GM12878 (cell line): Measurements from ENCODE around the gene NBPF3. TPM values are rescaled to one million over a fixed set of nuclear protein-coding genes. Genes with fewer than 3 reads are reported as not detected.

Source experiments
- ATAC-seq: fragments of 200-7000 bp; cut with Tn5 transposase; 3 replicates; pipeline ENCODE4 v1.9.1; 2020; ENCODE audit warnings: mild to moderate bottlenecking, moderate library complexity
- BruUV-seq: library from RNA; stranded (reverse); fragments of 400-500 nt; replicated peaks from 2 replicates; lab custom pipeline; 2021; lab: Mats Ljungman, UMichigan
- CTCF ChIA-PET: fragments of 300-600 bp; sonication (Branson Sonifier 250); formaldehyde crosslinking; extraction: SDS; loops from one replicate; lab custom pipeline; 2021; ENCODE audit warnings: inconsistent platforms; lab: Yijun Ruan, JAX
- POLR2A ChIA-PET: fragments of 350-600 bp; formaldehyde crosslinking; extraction: SDS; loops from one replicate; lab custom pipeline; 2021; ENCODE audit warnings: inconsistent platforms; lab: Charles Lee
- RAD21 ChIA-PET: fragments of 300-600 bp; sonication (Branson Sonifier 250); formaldehyde crosslinking; loops from one replicate; lab custom pipeline; 2023; ENCODE audit warnings: antibody characterized with exemption; ENCODE audit not compliant: unreplicated experiment; lab: Charles Lee
- SMC1A ChIA-PET: fragments of 300-600 bp; sonication (Branson Sonifier 250); formaldehyde crosslinking; loops from one replicate; lab custom pipeline; 2023; ENCODE audit not compliant: unreplicated experiment, uncharacterized antibody; lab: Charles Lee
- DNase-seq: peaks from one replicate; pipeline ENCODE4 v3.0.0-alpha.2; 2011; ENCODE audit warnings: low read depth, low spot score
- FAIRE-seq: peaks from 3 replicates; lab custom pipeline; 2011; peaks lifted over from hg19 to GRCh38; lab: Jason Lieb, UNC
- H2AFZ ChIP-seq: 2 replicates; pipeline ENCODE4 v1.6.0; 2011; ENCODE audit warnings: low read depth, low read length, control low read depth; ENCODE audit not compliant: control insufficient read depth
- H3K27ac ChIP-seq: 2 replicates; pipeline ENCODE4 v1.5.1; 2011; ENCODE audit warnings: control low read depth; ENCODE audit not compliant: control insufficient read depth, insufficient read depth
- H3K27me3 ChIP-seq, 2 experiments: replicated peaks in 1 of 2; 2 replicates each; pipeline versions ENCODE4 v1.6.0 to v1.6.1; 2011; ENCODE audit warnings: low read length in 1 of 2; ENCODE audit not compliant: control insufficient read depth in 2 of 2, insufficient read depth in 2 of 2
- H3K36me3 ChIP-seq, 2 experiments: 2 replicates each; pipeline ENCODE4 v1.5.1; 2011; ENCODE audit warnings: low read length in 1 of 2; ENCODE audit not compliant: control insufficient read depth in 2 of 2, insufficient read depth in 2 of 2
- H3K4me1 ChIP-seq: 2 replicates; pipeline ENCODE4 v1.6.1; 2011; ENCODE audit warnings: mild to moderate bottlenecking, low read length, moderate library complexity, mixed read lengths; ENCODE audit not compliant: control insufficient read depth, insufficient read depth
- H3K4me2 ChIP-seq: 2 replicates; pipeline ENCODE4 v1.6.0; 2011; ENCODE audit warnings: control low read depth; ENCODE audit not compliant: control insufficient read depth, insufficient read depth
- H3K4me3 ChIP-seq: fragments of 200-600 bp; sonication (generic); 2 replicates; pipeline ENCODE4 v1.5.1; 2016
- H3K79me2 ChIP-seq: 2 replicates; pipeline ENCODE4 v1.6.0; 2011; ENCODE audit warnings: low read length; ENCODE audit not compliant: control insufficient read depth, insufficient read depth
- H3K9ac ChIP-seq: 2 replicates; pipeline ENCODE4 v1.8.0; 2011; ENCODE audit warnings: low read length, control low read depth, mixed read lengths; ENCODE audit not compliant: control insufficient read depth, insufficient read depth
- H3K9me3 ChIP-seq: replicated peaks from 3 replicates; pipeline ENCODE4 v1.5.1; 2011; ENCODE audit warnings: mild to moderate bottlenecking, low read length; ENCODE audit not compliant: control insufficient read depth, insufficient read depth
- H4K20me1 ChIP-seq: 2 replicates; pipeline ENCODE4 v1.6.0; 2011; ENCODE audit not compliant: control insufficient read depth, insufficient read depth
- CBFB ChIP-seq: IDR thresholded peaks from 2 replicates; pipeline ENCODE4 v1.6.1; 2016; ENCODE audit warnings: antibody characterized with exemption, low read depth
- CHD4 ChIP-seq: fragments of 200-600 bp; sonication (generic); IDR thresholded peaks from 2 replicates; pipeline ENCODE4 v1.6.1; 2016; ENCODE audit warnings: mild to moderate bottlenecking
- ELK1 ChIP-seq: IDR thresholded peaks from 2 replicates; pipeline ENCODE4 v1.6.1; 2012; ENCODE audit warnings: low read depth, low read length, improper control_type of control experiment
- IRF5 ChIP-seq: fragments of 450-650 bp; IDR thresholded peaks from 2 replicates; pipeline ENCODE4 v1.6.1; 2017; ENCODE audit warnings: borderline replicate concordance
- MAX ChIP-seq: IDR thresholded peaks from 2 replicates; pipeline ENCODE4 v1.6.1; 2012; ENCODE audit warnings: low read depth, low read length, improper control_type of control experiment
- SPI1 ChIP-seq: IDR thresholded peaks from 2 replicates; pipeline ENCODE4 v1.6.1; 2011; ENCODE audit warnings: low read depth, mild to moderate bottlenecking, low read length, moderate library complexity, borderline replicate concordance; ENCODE audit not compliant: insufficient read depth
- USF2 ChIP-seq: IDR thresholded peaks from 2 replicates; pipeline ENCODE4 v1.6.1; 2011; ENCODE audit warnings: low read depth, low read length, improper control_type of control experiment, borderline replicate concordance
- WGBS: methylation state at CpG from one replicate; pipeline ENCODE4 v1.1.6; 2016; ENCODE audit warnings: low lambda C conversion rate; ENCODE audit not compliant: insufficient replicate concordance, insufficient coverage; ENCODE audit errors: missing lambda C conversion rate; 5-methylcytosine and 5-hydroxymethylcytosine counted together
- in situ Hi-C: fragments of 300-500 bp; cut with MboI; formaldehyde crosslinking; loops from 9 replicates; pipeline ENCODE4 v1.14.3; 2018; ENCODE audit warnings: mixed read lengths
- intact Hi-C: fragments of 100-400 bp; cut with micrococcal nuclease; formaldehyde crosslinking; loops from one replicate; pipeline ENCODE4 v1.14.2; 2022; ENCODE audit not compliant: unreplicated experiment
- polyA plus RNA-seq, 11 experiments: library from polyadenylated mRNA; depleted of rRNA in 4 of 11; unstranded in 6 of 11; stranded (reverse) in 5 of 11; fragments of >200 nt; fragmentation: Nextera tagmentation in 4 of 11; fragmentation: Illumina TruSeq in 1 of 11; extraction: Ambion mirVana in 4 of 11; extraction: Trizol in 1 of 11; gene quantifications; 1 replicate in 1 of 11; 2 replicates in 10 of 11; pipeline versions ENCODE4 v1.2.1 to v1.2.3, GENCODE V29; 2011 to 2016; ENCODE audit warnings: inconsistent platforms in 2 of 11, missing spikeins in 2 of 11, low read depth in 1 of 11
- total RNA-seq, 4 experiments: library from RNA; depleted of rRNA in 3 of 4; stranded (reverse); fragments of >200 nt in 3 of 4; fragmentation: Illumina TruSeq in 1 of 4; extraction: Trizol in 1 of 4; gene quantifications; 2 replicates each; pipeline versions ENCODE4 v1.2.1 to v1.2.3, GENCODE V29; 2013 to 2021

Gene NBPF3
- total and polyA plus RNA-seq, 10 of the 15 experiments (the other 5 are each of a cell fraction or from before 2014, with no cell fraction given), result 0.56 to 4.4 (median 2.7) TPM

- TF ChIP-seq MAX (no peak), CHD4 (no peak), IRF5 (no peak), SPI1 (no peak), CBFB (no peak), USF2 (no peak), ELK1 (no peak)
- TF ChIP-seq, all 136 proteins: peak for 0
- Histone ChIP-seq H3K27me3 (no peaks in the 10 kb centered on the region), H3K9ac (no peak overlapping the region), H3K36me3 (no peaks in the 10 kb centered on the region), H3K9me3 (no peaks in the 10 kb centered on the region), H3K4me1 (no peaks in the 10 kb centered on the region), H4K20me1 (no peaks in the 10 kb centered on the region), H3K79me2 (no peaks in the 10 kb centered on the region), H3K27ac (no peak overlapping the region), H2AFZ (no peak overlapping the region), H3K4me3 (no peak overlapping the region), H3K4me2 (no peak overlapping the region)
- ChIA-PET CTCF (no interaction called here), SMC1A (no interaction called here), RAD21 (no interaction called here), POLR2A (no interaction called here)
- DNase-seq (no peak), ATAC-seq (no peak), FAIRE-seq (no peak)
- intact Hi-C loops (no loop called here), in situ Hi-C loops (no loop called here)
- no TSS peak for BruUV-seq
- 48% methylated on average over 8 of the region's 8 CpGs for WGBS
Observed at GRCh38 chr1:21434394-21434793, 5.5 kb upstream of the NBPF3 start.
